K562 (cell line): ENCODE measurements around the gene TP53BP2. TPM values are rescaled to one million over a fixed set of nuclear protein-coding genes. Genes with fewer than 3 reads are reported as not detected.

ENCODE experiments used
- ARHGAP35 ChIP-seq: fragments of 450-650 bp; IDR thresholded peaks from 2 replicates; pipeline ENCODE4 v1.6.1; 2018; ENCODE audit not compliant: partially characterized antibody
- ARID2 ChIP-seq: fragments of 450-650 bp; IDR thresholded peaks from 2 replicates; pipeline ENCODE4 v1.6.1; 2017; ENCODE audit warnings: antibody characterized with exemption, mild to moderate bottlenecking
- CBFA2T3 ChIP-seq: fragments of 450-650 bp; IDR thresholded peaks from 2 replicates; pipeline ENCODE4 v1.6.1; 2017
- GATA2 ChIP-seq: sonication (generic); formaldehyde crosslinking; IDR thresholded peaks from 2 replicates; pipeline ENCODE4 v1.4.0; 2020; ENCODE audit warnings: mild to moderate bottlenecking, missing genetic modification reagents
- MYC ChIP-seq, 2 experiments: fragments of 250-450 bp in 1 of 2; sonication (Bioruptor Pico) in 1 of 2; IDR thresholded peaks; 2 replicates each; pipeline versions ENCODE4 v1.5.1 to v1.6.1; 2012 to 2021; ENCODE audit warnings: low read depth in 2 of 2, borderline replicate concordance in 1 of 2, improper control_type of control experiment in 1 of 2, low read length in 1 of 2, mild to moderate bottlenecking in 1 of 2, moderate library complexity in 1 of 2
- MYNN ChIP-seq, 2 experiments: sonication (generic); formaldehyde crosslinking in 1 of 2; IDR thresholded peaks; 2 replicates each; pipeline versions ENCODE4 v1.5.0 to v1.6.1; 2016 to 2020; ENCODE audit warnings: antibody characterized with exemption in 1 of 2, missing genetic modification reagents in 1 of 2
- NBN ChIP-seq: fragments of 450-650 bp; IDR thresholded peaks from 2 replicates; pipeline ENCODE4 v1.6.1; 2016; ENCODE audit warnings: low read depth, mild to moderate bottlenecking
- NEUROD1 ChIP-seq: fragments of 150-350 bp; IDR thresholded peaks from 2 replicates; pipeline ENCODE4 v1.6.1; 2014; ENCODE audit warnings: borderline replicate concordance, low read length, low read depth; ENCODE audit not compliant: partially characterized antibody
- SMAD3 ChIP-seq: fragments of 450-650 bp; formaldehyde crosslinking; conservative IDR thresholded peaks from 2 replicates; pipeline ENCODE4 v1.4.0; 2020; ENCODE audit warnings: mild to moderate bottlenecking
- SMARCC2 ChIP-seq: fragments of 450-650 bp; IDR thresholded peaks from 2 replicates; pipeline ENCODE4 v1.6.1; 2017; ENCODE audit warnings: antibody characterized with exemption, moderate library complexity, mild to moderate bottlenecking, low read depth
- polyA plus RNA-seq, 8 experiments: library from polyadenylated mRNA; depleted of rRNA in 4 of 8; stranded (reverse) in 5 of 8; unstranded in 3 of 8; fragments of >200 nt; fragmentation: Nextera tagmentation in 2 of 8; fragmentation: Illumina TruSeq in 1 of 8; extraction: Ambion mirVana in 2 of 8; extraction: Trizol in 1 of 8; gene quantifications; 2 replicates each; pipeline versions ENCODE4 v1.2.1 to v1.2.3, GENCODE V29; 2011 to 2014; ENCODE audit warnings: inconsistent platforms in 1 of 8, missing spikeins in 1 of 8
- total RNA-seq, 7 experiments: library from RNA; depleted of rRNA in 6 of 7; stranded (reverse); fragments of >200 nt in 6 of 7; fragmentation: Illumina TruSeq in 2 of 7; extraction: Trizol in 2 of 7; gene quantifications; 2 replicates each; pipeline versions ENCODE4 v1.2.1 to v1.2.3, GENCODE V29; 2011 to 2021; ENCODE audit warnings: low replicate concordance in 1 of 7
- TF ChIP-seq, protein P1 (sequence below): sonication (generic); formaldehyde crosslinking; IDR thresholded peaks from 2 replicates; pipeline ENCODE4 v1.4.0; 2020; ENCODE audit warnings: mild to moderate bottlenecking, missing genetic modification reagents
- TF ChIP-seq, protein P2 (sequence below): fragments of 450-650 bp; IDR thresholded peaks from 2 replicates; pipeline ENCODE4 v1.7.1; 2018; ENCODE audit warnings: mild to moderate bottlenecking, low read depth; ENCODE audit not compliant: partially characterized antibody
- TF ChIP-seq, protein P3 (sequence below): sonication (generic); formaldehyde crosslinking; IDR thresholded peaks from 2 replicates; pipeline ENCODE4 v1.8.0; 2022; ENCODE audit warnings: mild to moderate bottlenecking, missing genetic modification reagents, borderline replicate concordance
- TF ChIP-seq, protein P4 (sequence below): sonication (generic); formaldehyde crosslinking; IDR thresholded peaks from 2 replicates; pipeline ENCODE4 v1.8.0; 2023; ENCODE audit warnings: mild to moderate bottlenecking, missing genetic modification reagents
- TF ChIP-seq, protein P5 (sequence below): sonication (generic); IDR thresholded peaks from 2 replicates; pipeline ENCODE4 v1.6.1; 2016

The TP53BP2 gene
- total and polyA plus RNA-seq, 9 of the 15 experiments (the other 6 are each of a cell fraction or from before 2014, with no cell fraction given) = 17.0 to 69.6 (median 40.1) TPM

DNA sequence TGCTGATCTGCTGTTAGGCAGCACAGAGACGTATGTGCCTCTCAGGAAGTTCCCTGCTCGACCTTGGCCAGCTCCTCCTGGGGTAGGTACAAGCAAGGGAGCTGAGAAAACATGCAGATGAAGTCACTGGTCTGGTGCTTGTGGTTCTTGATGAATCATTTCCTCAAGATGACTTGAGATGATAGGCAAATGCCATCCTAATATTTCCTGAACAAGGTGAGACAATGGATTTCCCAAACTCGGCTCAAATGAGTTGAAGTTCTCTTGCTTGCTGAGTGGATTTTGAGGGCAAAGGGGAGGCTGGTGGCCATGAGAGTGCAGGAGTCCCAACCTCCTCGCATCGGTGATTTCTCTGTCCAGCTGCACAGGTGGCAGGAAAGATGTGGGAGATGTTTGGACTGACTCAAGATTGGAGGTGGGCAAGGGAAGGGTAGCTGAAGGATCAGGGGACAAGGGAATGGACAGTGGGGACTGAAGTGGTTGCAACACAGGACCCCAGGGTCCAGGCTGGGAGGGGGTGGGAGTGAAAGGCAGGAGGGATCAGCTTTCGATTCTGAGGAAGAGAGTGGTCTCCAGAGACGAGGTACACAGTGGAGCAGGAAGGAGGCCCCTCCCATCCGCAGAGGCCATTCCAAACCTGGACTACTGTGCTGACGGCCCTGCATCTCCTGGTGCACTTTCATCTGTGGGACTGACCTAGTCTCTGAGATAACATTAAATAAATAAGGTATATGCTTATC lies 69.5 kb downstream of the TP53BP2 start (continued):
- TF ChIP-seq, protein P1, sequence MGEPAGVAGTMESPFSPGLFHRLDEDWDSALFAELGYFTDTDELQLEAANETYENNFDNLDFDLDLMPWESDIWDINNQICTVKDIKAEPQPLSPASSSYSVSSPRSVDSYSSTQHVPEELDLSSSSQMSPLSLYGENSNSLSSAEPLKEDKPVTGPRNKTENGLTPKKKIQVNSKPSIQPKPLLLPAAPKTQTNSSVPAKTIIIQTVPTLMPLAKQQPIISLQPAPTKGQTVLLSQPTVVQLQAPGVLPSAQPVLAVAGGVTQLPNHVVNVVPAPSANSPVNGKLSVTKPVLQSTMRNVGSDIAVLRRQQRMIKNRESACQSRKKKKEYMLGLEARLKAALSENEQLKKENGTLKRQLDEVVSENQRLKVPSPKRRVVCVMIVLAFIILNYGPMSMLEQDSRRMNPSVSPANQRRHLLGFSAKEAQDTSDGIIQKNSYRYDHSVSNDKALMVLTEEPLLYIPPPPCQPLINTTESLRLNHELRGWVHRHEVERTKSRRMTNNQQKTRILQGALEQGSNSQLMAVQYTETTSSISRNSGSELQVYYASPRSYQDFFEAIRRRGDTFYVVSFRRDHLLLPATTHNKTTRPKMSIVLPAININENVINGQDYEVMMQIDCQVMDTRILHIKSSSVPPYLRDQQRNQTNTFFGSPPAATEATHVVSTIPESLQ (CRISPR knock-in tag) = peak; percentile 36; the same call in 1 of the 2 replicates
- peak; percentile 20 for TF ChIP-seq NEUROD1
- TF ChIP-seq MYNN (IDR thresholded peaks at IDR 0.05) = no peak; the same call in none of the 2 replicates
- no peak for TF ChIP-seq MYNN (CRISPR knock-in tag; IDR thresholded peaks at IDR 0.05)
- peak; percentile 74; the same call in 1 of the 2 replicates for TF ChIP-seq GATA2 (CRISPR knock-in tag)
- TF ChIP-seq, protein P2, sequence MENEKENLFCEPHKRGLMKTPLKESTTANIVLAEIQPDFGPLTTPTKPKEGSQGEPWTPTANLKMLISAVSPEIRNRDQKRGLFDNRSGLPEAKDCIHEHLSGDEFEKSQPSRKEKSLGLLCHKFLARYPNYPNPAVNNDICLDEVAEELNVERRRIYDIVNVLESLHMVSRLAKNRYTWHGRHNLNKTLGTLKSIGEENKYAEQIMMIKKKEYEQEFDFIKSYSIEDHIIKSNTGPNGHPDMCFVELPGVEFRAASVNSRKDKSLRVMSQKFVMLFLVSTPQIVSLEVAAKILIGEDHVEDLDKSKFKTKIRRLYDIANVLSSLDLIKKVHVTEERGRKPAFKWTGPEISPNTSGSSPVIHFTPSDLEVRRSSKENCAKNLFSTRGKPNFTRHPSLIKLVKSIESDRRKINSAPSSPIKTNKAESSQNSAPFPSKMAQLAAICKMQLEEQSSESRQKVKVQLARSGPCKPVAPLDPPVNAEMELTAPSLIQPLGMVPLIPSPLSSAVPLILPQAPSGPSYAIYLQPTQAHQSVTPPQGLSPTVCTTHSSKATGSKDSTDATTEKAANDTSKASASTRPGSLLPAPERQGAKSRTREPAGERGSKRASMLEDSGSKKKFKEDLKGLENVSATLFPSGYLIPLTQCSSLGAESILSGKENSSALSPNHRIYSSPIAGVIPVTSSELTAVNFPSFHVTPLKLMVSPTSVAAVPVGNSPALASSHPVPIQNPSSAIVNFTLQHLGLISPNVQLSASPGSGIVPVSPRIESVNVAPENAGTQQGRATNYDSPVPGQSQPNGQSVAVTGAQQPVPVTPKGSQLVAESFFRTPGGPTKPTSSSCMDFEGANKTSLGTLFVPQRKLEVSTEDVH = peak; percentile 65
- 0 out of 2 replicates have a peak, but pooled peaks have one; percentile 29 for TF ChIP-seq ARID2
- TF ChIP-seq NBN = peak; percentile 69
- TF ChIP-seq SMARCC2 = peak; percentile 77; the same call in 1 of the 2 replicates
- no peak for TF ChIP-seq SMAD3 (CRISPR knock-in tag)
- peak; percentile 65 for TF ChIP-seq CBFA2T3
- TF ChIP-seq, protein P3, sequence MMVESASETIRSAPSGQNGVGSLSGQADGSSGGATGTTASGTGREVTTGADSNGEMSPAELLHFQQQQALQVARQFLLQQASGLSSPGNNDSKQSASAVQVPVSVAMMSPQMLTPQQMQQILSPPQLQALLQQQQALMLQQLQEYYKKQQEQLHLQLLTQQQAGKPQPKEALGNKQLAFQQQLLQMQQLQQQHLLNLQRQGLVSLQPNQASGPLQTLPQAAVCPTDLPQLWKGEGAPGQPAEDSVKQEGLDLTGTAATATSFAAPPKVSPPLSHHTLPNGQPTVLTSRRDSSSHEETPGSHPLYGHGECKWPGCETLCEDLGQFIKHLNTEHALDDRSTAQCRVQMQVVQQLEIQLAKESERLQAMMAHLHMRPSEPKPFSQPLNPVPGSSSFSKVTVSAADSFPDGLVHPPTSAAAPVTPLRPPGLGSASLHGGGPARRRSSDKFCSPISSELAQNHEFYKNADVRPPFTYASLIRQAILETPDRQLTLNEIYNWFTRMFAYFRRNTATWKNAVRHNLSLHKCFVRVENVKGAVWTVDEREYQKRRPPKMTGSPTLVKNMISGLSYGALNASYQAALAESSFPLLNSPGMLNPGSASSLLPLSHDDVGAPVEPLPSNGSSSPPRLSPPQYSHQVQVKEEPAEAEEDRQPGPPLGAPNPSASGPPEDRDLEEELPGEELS (CRISPR knock-in tag) = 0 out of 2 replicates have a peak, but pooled peaks have one; percentile 74
- peak; percentile 22; the same call in 1 of the 2 replicates for TF ChIP-seq MYC (IDR thresholded peaks at IDR 0.05; ENCODE audit: low read depth, low read length)
- TF ChIP-seq MYC (CRISPR knock-in tag; IDR thresholded peaks at IDR 0.05; ENCODE audit: borderline replicate concordance, low read depth) = peak; percentile 59; the same call in 1 of the 2 replicates
- TF ChIP-seq, protein P4, sequence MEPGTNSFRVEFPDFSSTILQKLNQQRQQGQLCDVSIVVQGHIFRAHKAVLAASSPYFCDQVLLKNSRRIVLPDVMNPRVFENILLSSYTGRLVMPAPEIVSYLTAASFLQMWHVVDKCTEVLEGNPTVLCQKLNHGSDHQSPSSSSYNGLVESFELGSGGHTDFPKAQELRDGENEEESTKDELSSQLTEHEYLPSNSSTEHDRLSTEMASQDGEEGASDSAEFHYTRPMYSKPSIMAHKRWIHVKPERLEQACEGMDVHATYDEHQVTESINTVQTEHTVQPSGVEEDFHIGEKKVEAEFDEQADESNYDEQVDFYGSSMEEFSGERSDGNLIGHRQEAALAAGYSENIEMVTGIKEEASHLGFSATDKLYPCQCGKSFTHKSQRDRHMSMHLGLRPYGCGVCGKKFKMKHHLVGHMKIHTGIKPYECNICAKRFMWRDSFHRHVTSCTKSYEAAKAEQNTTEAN (CRISPR knock-in tag) = 0 out of 2 replicates have a peak, but pooled peaks have one; percentile 70
- no peak for TF ChIP-seq ARHGAP35
- TF ChIP-seq, protein P5, sequence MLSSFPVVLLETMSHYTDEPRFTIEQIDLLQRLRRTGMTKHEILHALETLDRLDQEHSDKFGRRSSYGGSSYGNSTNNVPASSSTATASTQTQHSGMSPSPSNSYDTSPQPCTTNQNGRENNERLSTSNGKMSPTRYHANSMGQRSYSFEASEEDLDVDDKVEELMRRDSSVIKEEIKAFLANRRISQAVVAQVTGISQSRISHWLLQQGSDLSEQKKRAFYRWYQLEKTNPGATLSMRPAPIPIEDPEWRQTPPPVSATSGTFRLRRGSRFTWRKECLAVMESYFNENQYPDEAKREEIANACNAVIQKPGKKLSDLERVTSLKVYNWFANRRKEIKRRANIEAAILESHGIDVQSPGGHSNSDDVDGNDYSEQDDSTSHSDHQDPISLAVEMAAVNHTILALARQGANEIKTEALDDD = peak; percentile 67; the same call in 1 of the 2 replicates
